COLO668 (cell line): Measurements from ENCODE around the gene ST6GALNAC3.

Experiments
- DNase-seq: peaks from one replicate; lab custom pipeline; 2025; ENCODE audit not compliant: unreplicated experiment; lab: John Stamatoyannopoulos, UW

The ST6GALNAC3 gene

DNA sequence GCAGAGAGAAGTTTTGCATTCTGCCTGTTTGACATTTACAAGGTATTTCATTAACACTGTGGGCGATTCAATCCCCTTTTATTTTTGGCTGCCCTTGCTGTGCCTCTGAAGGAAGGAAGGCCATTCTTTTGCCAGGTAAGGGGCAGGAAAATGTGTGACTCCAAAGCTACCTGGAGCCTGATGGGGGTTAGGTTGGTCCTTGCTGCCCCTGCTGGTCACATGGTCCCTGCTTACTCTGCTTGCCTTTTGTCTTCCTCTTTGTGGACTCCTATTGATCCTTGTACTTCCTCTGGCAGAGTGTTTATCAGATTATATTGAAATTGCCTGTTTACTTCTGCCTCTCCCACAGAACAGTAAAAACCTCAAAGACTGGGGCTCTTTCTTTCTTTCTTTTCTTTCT, 65.7 kb downstream of the ST6GALNAC3 start:
- DNase-seq: peak; percentile 18

DNA sequence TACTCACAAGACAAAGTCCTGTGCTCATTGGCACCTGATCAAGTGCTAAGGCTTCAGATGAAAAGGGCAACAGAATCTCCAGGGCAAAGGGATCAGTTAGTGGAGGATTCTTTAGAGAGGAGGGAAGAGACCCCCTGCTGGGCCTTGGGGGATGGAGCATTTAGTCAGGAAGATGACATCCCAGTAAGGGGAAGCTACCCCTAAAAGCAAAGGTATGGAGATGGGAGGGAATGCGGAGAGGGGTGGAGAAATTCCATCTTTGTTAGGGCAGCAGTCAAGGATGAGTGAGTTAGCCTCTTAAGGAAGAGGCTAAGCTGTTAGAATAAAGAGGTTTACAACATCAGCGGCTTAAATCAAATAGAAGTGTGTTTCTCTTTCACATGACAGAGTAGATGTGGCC, 67.4 kb downstream of the ST6GALNAC3 start:
- DNase-seq: no peak

DNA sequence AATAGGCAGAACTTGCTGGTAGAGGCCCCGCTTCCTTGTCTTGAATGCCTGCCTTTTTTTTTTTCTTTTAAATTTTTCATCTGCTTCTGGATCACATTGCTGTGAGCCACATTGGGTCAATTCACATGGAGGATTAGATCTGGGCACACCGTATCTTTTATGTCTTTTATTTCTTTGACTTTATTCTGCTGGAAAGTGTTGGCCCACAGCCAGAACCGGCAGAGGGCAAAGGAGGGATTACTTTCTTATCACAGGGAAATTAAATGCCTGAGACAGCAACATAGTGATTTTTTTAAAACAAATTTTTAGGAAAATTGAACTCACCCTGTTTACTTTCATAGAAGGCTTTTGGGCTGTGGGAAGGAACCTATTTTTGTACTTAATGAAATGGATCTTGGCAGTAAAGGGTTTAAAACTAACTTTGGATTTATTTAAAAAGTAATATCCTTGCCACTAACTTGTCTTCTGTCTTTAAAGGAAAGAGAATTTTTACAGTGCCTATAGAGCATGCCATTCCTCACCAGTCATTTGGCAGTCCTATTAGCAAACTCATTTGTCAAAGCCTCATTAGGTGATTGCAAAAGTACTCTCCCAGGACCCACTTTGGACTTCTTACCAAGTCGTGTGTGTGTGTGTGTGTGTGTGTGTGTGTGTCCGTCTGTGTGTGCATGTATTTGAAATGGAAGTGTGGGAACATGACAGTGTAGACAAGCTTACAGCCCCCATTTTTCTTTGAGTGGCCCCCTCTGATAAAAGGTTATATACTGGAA, 68.4 kb downstream of the ST6GALNAC3 start:
- DNase-seq: no peak

DNA sequence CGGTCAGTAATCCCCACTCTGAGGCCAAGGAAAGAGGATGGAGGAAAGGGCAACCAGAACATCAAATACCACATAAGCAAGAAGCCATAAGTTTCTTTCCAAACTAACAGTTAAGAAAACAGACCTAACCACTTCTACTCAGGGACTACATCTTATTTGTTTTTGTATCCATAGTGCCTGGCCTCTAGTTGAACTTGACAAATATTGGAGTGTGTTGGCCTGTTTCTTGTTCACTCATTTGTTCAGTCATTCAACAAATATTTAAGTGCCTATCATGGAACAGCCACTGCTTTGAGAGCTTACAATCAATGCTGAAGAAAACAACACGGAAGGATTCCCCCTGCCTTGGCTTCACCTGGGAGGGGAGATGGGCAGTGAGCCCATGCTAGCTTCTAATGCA, 69.7 kb downstream of the ST6GALNAC3 start:
- DNase-seq: no peak

DNA sequence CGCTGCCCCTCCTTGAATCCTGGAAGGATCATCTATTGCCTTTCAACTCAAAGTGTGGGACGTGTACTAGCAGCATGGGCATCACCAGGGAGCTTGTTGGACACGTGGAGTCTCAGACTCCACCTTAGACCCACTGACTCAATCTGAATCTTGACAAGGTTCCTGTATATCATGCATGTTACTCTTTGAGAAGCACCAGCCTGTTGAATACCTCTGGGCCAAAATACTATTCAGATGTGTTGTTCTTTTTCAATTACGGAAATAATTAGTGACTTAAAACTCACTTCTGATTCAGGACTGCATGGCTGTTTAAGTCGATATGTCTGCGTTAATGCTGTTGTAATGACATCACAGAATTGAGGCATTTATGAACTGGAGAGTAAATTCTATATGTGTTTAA, 70.8 kb downstream of the ST6GALNAC3 start:
- DNase-seq: no peak

DNA sequence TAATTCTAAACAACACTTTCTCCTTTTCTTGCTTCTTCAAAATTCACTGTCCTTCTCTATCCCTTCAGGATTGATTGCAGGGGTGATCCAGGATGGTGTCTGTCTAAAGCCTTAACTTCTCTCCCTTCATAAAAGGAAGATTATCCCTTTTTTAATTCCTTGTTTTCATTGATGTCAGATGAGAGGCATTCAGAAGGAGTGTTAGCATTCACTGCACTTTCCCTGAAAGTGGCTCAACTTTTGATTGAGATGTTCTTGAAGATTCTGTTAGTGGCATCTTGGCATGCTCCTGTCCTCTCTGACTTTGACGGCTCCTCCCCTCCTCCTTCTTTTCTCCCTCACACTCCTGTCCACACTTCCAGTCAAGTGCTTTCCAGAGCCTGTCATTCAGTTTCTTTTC, 71.6 kb downstream of the ST6GALNAC3 start:
- no peak for DNase-seq

DNA sequence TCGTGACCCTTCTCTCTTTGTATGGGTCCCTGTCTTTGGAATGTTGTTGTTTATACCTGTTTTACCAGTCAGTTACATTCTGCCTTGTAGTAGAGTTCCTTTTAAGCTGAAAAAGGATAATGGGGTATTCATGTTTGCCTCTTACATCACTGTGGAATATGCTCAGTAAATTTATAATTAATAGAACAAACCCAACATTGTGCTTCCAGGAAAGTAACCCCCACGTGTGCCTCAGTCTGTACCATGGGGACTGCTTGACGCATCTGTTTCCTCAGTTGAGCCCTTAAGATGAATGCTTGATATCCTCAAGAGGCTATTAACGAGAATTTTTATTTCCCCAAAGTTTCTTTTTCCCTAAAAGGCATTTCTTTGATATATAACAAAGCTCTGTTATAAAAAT, 73.4 kb downstream of the ST6GALNAC3 start:
- no peak for DNase-seq

DNA sequence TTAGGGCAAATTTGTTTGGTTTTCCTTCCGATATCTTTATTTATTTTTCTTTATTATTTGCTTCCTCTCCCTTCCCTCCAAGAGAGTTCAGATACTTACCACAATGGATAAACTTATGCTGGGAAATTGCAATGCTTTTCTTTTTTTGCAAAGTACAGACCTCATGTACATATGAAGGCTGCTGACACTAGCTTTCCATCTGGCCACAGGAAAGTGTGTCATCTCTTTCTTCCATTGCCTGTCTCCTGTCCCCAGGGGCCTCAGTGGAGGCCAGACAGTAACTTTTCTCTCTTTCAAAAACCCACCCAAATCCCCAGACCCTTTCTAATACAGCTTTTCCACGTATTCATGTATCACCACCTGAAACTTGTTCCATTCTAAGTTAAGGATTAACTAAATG, 73.9 kb downstream of the ST6GALNAC3 start:
- no peak for DNase-seq

DNA sequence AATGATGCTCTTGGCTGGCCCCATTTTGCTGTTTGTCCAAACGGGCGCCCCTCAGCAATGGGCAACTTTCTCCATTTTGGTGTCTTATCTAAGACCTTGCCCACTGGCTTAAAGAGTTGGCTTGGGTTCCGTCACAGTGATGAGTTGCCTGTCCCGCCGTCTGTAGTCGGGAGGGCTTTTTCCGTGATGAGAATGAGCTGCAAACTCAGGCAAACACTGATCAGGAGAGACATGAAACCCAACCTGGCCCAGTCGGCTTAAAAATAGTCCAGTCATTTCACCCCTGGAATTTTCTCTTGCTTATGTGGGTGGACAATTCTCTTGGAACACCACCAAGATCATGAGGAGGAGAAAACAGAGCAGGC, 79.3 kb downstream of the ST6GALNAC3 start:
- no peak for DNase-seq

DNA sequence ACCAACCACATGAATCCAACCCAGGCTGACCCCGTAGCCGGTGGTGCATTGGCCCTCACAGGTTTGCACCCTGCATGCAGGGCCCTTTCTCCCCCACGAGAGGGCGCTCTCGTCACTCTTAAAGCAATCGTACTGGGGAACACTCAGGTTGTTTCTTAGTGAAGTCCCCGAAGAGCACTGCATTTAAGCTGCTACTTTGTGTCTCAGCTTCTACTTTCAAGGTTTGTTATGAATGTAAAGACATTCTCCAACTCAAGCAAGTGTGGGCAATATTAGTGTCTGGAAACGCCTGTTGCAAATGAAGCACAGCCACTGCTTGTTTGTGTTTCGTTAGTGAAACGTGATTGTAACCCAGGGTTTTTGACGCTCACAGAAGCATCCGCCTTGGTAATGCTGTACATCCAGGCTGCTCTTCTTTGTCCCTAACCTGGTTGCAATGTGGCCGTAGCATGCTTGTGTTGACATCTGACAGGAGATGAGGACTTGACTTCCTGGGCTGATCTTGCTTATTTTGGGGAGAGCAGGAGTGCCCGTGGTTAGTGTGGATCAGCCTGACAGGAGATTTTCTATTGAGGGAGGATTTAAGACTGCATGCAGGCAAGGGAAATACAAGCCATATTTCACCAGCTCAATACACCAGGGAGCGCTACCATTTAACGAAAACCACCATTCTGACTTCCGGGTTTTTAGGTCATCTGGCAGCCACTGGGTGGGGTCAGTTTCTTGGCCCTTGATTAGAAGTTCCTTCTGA, 79.8 kb downstream of the ST6GALNAC3 start:
- DNase-seq: peak; percentile 76

DNA sequence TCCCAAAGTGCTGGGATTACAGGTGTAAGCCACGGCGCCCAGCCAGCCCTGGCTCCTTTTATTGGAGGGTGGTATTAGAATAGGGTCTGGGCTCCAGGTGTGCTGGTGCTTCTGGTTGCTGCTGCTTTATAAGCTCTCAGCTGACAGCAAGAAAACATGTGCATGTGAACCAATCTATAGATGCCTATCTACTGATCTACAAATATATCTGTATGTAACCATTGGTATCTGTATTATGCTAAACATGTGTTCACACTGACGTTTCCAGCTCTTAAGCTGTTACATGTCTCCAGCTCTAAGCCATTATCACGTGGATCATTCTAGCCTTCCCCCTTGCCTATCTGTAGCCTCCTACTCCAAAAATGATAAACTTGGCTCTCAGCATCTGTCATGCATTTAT, 82.4 kb downstream of the ST6GALNAC3 start:
- DNase-seq: no peak

DNA sequence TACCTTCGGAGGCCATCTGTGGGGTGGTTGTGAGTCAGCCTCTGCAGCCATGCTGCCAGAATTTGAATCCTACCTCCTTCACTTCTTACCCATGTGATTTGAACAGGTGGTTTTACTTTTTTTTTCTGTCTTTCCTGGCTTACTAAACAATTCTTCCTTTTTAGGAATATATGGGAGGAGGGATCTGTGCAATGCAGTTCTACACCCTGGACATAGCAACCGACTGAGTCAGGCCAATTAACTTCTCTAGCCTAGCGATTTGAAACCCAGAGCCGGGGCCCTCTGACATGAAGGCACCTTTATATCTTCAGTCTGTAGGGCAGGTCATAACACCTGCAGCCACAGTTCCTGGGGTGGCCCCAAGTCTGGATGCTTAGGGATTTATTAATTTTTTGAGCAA, 83.6 kb downstream of the ST6GALNAC3 start:
- DNase-seq: no peak

DNA sequence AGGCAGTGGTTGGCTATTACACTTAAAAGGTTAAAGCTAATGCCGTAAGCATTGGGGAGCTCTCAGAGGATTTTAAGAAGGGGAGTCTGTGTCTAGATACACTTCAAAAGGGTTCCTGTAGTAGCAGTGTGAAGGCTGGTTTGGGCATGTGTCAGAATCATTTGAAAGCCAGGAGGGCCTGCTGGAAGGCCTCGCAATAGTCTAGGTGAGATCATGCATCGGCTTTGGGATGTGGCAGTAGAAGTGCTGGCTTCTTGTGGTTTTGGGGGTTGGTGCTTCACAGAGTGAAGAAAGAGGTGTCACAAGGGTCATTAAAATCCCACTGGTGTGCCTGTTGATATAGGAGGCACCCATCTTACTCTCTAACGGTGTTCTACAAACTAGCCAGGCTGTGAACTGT, 85.7 kb downstream of the ST6GALNAC3 start:
- DNase-seq: no peak

DNA sequence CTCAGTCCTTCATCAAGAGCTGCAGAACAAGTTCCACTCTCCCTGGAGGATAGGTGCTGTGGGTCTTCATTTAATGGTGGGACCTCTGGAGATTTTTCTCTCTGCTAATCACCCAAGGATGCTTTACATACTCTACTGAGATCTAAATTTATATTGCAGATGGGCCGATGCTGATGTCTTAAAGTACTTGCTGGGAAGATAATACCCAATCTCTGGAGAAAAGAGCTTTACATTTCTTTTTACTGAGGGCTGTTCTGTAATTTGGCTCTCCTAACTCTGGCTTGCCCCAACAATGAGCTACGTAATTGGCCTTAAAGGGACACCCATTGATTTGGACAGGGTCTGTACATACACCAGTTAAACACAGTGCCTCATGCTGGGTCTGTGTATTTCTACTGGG, 86.9 kb downstream of the ST6GALNAC3 start:
- DNase-seq: no peak

DNA sequence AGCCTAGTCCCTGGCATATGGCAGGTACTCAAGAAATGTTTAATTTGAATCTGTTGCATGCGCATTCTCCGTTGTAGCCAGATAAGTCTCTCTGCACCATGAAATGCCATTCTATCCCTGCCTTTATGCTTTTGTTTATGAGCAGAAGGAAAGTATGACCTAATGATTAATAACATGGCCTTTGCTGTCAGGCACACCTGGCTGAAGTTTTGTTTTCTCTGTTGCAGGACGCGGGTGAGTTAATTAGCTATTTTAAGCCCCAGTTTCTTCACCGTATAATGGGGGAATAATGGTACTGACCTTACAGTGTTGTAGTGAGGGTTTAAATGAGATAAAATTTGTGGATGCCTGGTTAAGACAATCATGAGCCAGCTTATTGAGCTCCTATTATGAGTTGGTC, 87.7 kb downstream of the ST6GALNAC3 start:
- DNase-seq: no peak

DNA sequence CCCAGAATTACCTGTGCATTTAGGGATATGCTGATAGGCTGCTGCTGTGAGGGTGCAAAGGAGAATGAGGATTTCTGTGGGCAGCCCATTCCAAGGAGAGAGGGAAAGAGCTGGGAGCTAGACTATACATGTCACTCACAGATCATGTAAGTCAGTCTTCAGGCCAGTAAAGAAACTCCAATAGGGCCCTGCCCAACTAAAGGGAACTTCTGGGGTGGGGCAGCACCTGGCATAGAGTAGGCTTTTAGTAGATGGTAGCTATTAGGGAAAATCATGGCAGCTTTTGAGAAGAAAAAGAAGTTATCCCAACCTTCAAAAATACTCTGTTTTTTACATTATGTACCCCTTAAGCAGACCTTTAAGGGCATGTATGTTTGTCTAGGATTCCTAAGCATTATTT, 89.6 kb downstream of the ST6GALNAC3 start:
- no peak for DNase-seq

DNA sequence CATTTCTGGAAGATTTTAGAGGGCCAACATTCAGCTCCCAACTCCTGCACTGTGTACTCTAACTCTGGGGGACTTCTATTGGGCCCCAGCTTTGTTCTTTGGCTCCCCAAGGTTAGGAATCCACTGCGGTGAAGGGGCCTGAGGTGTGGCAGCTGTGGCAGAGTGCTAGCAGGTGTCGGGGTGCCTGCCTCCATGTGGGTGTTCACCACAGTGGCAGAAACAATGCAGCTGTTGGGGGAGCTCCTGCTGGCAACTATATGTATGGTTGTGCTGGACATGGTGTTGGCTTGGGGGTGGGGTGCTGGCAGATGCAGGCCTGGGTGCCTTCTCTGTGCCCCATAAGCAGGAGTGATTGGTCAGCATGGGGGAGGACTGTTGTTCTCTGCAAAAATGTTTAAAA, 95.5 kb downstream of the ST6GALNAC3 start:
- DNase-seq: no peak

DNA sequence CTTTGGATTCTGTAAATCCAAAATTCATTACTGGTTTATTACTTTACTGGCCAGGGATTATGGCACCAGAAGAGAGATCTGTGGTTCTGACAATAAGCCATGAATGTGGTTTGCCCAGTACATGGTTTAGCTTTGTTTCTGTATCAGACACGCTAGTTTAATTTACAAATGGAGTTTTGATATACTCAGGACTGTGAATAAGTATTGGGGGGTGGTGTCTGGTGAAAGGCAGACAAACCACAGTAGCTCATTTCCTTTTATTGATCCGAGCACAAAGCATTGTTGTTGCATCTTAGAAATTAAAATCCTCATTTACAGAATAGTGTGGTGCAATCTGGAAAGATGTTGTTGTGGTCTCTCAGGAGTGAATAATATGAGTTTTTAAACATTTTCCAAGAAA, 96.0 kb downstream of the ST6GALNAC3 start:
- no peak for DNase-seq

DNA sequence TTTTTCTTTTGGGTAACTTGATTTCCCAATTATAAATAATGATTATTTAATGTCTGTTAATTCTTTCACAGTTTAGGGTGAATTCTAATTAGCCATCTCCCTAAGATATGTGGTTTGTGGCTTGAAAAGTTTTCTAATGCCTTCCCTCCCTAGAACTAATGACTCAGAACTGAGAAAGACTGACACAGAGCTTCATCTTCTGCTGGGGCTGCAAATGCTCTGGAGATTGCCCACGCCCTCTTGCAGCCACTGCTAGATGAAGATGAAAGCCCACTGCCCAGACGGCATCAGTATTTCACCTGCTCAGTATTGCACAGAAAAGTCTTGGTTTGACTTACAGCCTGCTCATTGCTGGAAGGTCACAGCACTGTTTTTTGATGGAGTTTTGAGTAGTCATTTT, 101.5 kb downstream of the ST6GALNAC3 start:
- DNase-seq: no peak

DNA sequence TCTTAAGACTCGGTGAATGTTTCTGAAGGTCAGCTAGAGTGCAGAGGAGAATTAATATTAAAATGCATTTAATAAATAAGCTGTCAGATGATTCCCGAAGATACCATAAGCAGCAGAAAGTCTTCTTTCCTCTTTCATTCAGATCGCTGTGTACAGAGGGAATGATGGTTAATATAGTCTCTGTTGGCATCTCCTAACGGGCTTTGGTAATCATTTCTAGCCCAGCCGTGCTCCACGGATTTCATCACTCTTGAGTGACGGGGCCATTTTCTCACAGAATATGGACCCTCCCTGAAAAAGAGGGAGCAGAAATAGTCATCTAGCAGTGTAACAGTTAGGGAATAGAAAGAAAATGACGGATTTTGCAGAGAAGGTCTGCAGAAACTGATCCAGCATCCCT, 103.1 kb downstream of the ST6GALNAC3 start:
- no peak for DNase-seq

DNA sequence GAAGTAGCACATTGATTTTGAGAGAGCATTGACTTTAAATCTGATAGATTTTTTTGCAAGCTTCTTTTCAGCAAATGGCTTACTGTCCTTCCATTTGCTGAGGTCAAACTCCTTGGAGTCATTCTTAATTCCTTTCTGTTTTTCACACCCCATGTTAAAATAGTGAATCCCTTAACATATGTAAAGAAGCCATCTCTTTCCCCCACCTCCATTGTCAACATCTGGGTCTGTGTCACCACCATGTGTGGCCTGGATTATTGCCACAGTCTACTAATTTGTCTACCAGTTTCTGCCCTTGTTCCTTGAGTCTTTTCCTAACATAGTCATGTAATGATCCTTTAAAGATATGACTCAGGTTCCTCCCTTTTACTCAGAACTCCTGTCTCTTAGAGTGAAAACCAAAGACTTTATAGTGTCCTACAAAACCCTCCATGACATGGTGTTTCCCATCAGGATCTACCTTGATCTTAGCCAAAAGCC, 104.7 kb downstream of the ST6GALNAC3 start:
- no peak for DNase-seq

DNA sequence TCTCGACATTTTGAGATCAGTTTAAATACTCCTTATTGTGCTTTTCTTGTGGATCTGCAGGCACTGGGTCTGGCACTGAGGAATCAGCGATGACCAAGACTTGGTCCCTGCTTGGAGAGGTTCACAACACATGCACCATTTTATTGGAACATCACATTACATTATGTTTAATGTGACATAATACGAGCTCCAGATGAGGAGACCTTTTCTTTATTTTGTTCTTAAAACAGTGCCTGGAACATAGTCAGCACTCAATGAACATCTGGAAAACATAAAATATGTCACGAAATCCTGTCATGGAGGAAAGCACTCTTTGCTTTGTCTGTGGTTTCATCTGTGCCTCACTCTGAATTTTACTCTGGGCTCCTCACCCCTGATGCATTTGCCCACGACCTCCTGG, 110.7 kb downstream of the ST6GALNAC3 start:
- DNase-seq: no peak
